GM12874 (cell line): Measurements from ENCODE around the gene FBXL17.

Source experiments
- CTCF ChIP-seq: IDR thresholded peaks from 2 replicates; pipeline ENCODE4 v1.5.1; 2011; ENCODE audit warnings: low read depth, mild to moderate bottlenecking, control low read depth, low read length, moderate library complexity; ENCODE audit not compliant: insufficient read depth

FBXL17 gene

GRCh38 chr5:108212775-108213346 is 169.0 kb downstream of the FBXL17 start:
- TF ChIP-seq CTCF = no peak

GRCh38 chr5:108206707-108207106 is 175.2 kb downstream of the FBXL17 start:
- TF ChIP-seq CTCF = no peak

DNA sequence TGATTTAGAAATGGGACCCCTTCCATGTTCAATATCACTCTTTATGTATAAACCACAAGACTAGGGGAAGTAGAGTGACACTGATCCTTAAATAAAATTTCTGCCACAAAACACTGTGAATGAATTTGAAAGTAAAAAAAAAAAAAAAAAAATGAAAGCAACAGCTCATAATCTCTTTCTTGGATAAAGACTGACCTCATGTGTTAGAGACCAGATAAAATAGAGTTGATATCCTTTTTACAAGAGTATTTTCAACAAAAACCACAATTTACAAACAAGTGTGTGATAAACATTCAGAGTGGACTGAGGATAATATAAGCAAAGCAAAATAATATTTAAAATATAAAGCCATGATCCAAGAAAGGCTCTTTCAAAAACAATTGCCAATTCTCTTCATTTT is 180.2 kb downstream of the FBXL17 start:
- no peak for TF ChIP-seq CTCF

- no peak for TF ChIP-seq CTCF
Measured at GRCh38 chr5:108196276-108196675, 185.6 kb downstream of the FBXL17 start.

GRCh38 chr5:108193021-108193795 is 188.7 kb downstream of the FBXL17 start:
- TF ChIP-seq CTCF = no peak

GRCh38 chr5:108184940-108185339 is 197.0 kb downstream of the FBXL17 start:
- no peak for TF ChIP-seq CTCF

GRCh38 chr5:108181975-108182374 is 199.9 kb downstream of the FBXL17 start:
- no peak for TF ChIP-seq CTCF
